ENCODE measurements around the gene MCF2L. TPM values are rescaled to one million over a fixed set of nuclear protein-coding genes. Genes with fewer than 3 reads are reported as not detected.
"Not testable (repeated sequence)": the region's sequence is repeated elsewhere in the genome, so short reads cannot be mapped to it uniquely, and the experiment has no call there.

MCF2L gene
- total RNA-seq, 2 experiments from 2014 or later: 2.8 to 16.4 TPM

GRCh38 chr13:113110048-113110851, 141.2 kb downstream of the MCF2L start:
- no peak overlapping the region for H3K4me2 ChIP-seq (ENCODE audit: low read length)

GRCh38 chr13:113110852-113111315, 141.9 kb downstream of the MCF2L start:
- ChIA-PET CTCF (ENCODE audit: unreplicated experiment) (no interaction called here), POLR2A (no interaction called here)
- DNase-seq (ENCODE audit: low spot score): no peak
- no TSS peak for BruUV-seq (replicated peaks)
- H3K4me3 ChIP-seq (ENCODE audit: low read depth, low read length, poor library complexity, severe bottlenecking): no peak overlapping the region
- H3K9me2 ChIP-seq (ENCODE audit: insufficient read depth, low read length): no peaks in the 10 kb centered on the region
- no peaks in the 10 kb centered on the region for H3K79me2 ChIP-seq (ENCODE audit: insufficient read depth, low read depth, low read length)
- H2AFZ ChIP-seq (ENCODE audit: low read length): no peak overlapping the region
- no peak overlapping the region for H3K4me2 ChIP-seq (ENCODE audit: low read length)
- H3K9me3 ChIP-seq (ENCODE audit: low read length): no peaks in the 10 kb centered on the region
- no peaks in the 10 kb centered on the region for H3K4me1 ChIP-seq (ENCODE audit: insufficient read depth, low read length, poor library complexity, severe bottlenecking)
- H4K20me1 ChIP-seq (ENCODE audit: insufficient read depth, low read length): no peaks in the 10 kb centered on the region
- H3K27ac ChIP-seq (ENCODE audit: low read depth, low read length, poor library complexity, severe bottlenecking): no peak overlapping the region
- H3K36me3 ChIP-seq (ENCODE audit: insufficient read depth, low read length): no peaks in the 10 kb centered on the region
- TF ChIP-seq CTCF (conservative IDR thresholded peaks at IDR 0.05; ENCODE audit: low read length) (no peak), EZH2phosphoT487 (IDR thresholded peaks at IDR 0.05; ENCODE audit: borderline replicate concordance, low read depth, low read length) (no peak)
- intact Hi-C loops (cut with micrococcal nuclease; ENCODE audit: unreplicated experiment): no loop called here

More at GRCh38 chr13:113110048-113110851, 141.2 kb downstream of the MCF2L start:
- H4K20me1 ChIP-seq (ENCODE audit: insufficient read depth, low read length): no peaks in the 10 kb centered on the region
- no peaks in the 10 kb centered on the region for H3K79me2 ChIP-seq (ENCODE audit: insufficient read depth, low read depth, low read length)
- TF ChIP-seq CTCF (conservative IDR thresholded peaks at IDR 0.05; ENCODE audit: low read length): no peak
- TF ChIP-seq EZH2phosphoT487 (IDR thresholded peaks at IDR 0.05; ENCODE audit: borderline replicate concordance, low read depth, low read length): no peak
- H3K9me2 ChIP-seq (ENCODE audit: insufficient read depth, low read length): no peaks in the 10 kb centered on the region
- intact Hi-C loops (cut with micrococcal nuclease; ENCODE audit: unreplicated experiment): no loop called here
- no peaks in the 10 kb centered on the region for H3K4me1 ChIP-seq (ENCODE audit: insufficient read depth, low read length, poor library complexity, severe bottlenecking)
- no peaks in the 10 kb centered on the region for H3K9me3 ChIP-seq (ENCODE audit: low read length)
- CTCF ChIA-PET (ENCODE audit: unreplicated experiment): no interaction called here
- BruUV-seq (replicated peaks): no TSS peak
- no peak overlapping the region for H3K4me3 ChIP-seq (ENCODE audit: low read depth, low read length, poor library complexity, severe bottlenecking)
- H2AFZ ChIP-seq (ENCODE audit: low read length): no peak overlapping the region
- POLR2A ChIA-PET: no interaction called here
- DNase-seq (ENCODE audit: low spot score): no peak
- no peak overlapping the region for H3K27ac ChIP-seq (ENCODE audit: low read depth, low read length, poor library complexity, severe bottlenecking)
- H3K36me3 ChIP-seq (ENCODE audit: insufficient read depth, low read length): no peaks in the 10 kb centered on the region

- BruUV-seq (replicated peaks); H3K27ac ChIP-seq (ENCODE audit: low read depth, low read length, poor library complexity, severe bottlenecking); DNase-seq (ENCODE audit: low spot score); H3K4me3 ChIP-seq (ENCODE audit: low read depth, low read length, poor library complexity, severe bottlenecking); POLR2A ChIA-PET; H4K20me1 ChIP-seq (ENCODE audit: insufficient read depth, low read length); H2AFZ ChIP-seq (ENCODE audit: low read length); H3K4me2 ChIP-seq (ENCODE audit: low read length); intact Hi-C loops (cut with micrococcal nuclease; ENCODE audit: unreplicated experiment); H3K79me2 ChIP-seq (ENCODE audit: insufficient read depth, low read depth, low read length); H3K9me3 ChIP-seq (ENCODE audit: low read length); H3K9me2 ChIP-seq (ENCODE audit: insufficient read depth, low read length); H3K4me1 ChIP-seq (ENCODE audit: insufficient read depth, low read length, poor library complexity, severe bottlenecking); CTCF ChIA-PET (ENCODE audit: unreplicated experiment); H3K36me3 ChIP-seq (ENCODE audit: insufficient read depth, low read length): not testable (repeated sequence)
Measured at GRCh38 chr13:113111821-113112220, 142.8 kb downstream of the MCF2L start.

GRCh38 chr13:113112475-113112874, 143.5 kb downstream of the MCF2L start:
- H3K4me2 ChIP-seq (ENCODE audit: low read length); H2AFZ ChIP-seq (ENCODE audit: low read length); H3K79me2 ChIP-seq (ENCODE audit: insufficient read depth, low read depth, low read length); H4K20me1 ChIP-seq (ENCODE audit: insufficient read depth, low read length); POLR2A ChIA-PET; H3K4me1 ChIP-seq (ENCODE audit: insufficient read depth, low read length, poor library complexity, severe bottlenecking); H3K36me3 ChIP-seq (ENCODE audit: insufficient read depth, low read length); H3K27ac ChIP-seq (ENCODE audit: low read depth, low read length, poor library complexity, severe bottlenecking); BruUV-seq (replicated peaks); intact Hi-C loops (cut with micrococcal nuclease; ENCODE audit: unreplicated experiment); H3K9me3 ChIP-seq (ENCODE audit: low read length); CTCF ChIA-PET (ENCODE audit: unreplicated experiment); DNase-seq (ENCODE audit: low spot score); H3K9me2 ChIP-seq (ENCODE audit: insufficient read depth, low read length); H3K4me3 ChIP-seq (ENCODE audit: low read depth, low read length, poor library complexity, severe bottlenecking): not testable (repeated sequence)

Measured in OCI-LY7 (cell line).